Liver (tissue), 9 donors: ENCODE measurements around the gene BGN. TPM values are rescaled to one million over a fixed set of nuclear protein-coding genes. Genes with fewer than 3 reads are reported as not detected.

ENCODE experiments used
- DNase-seq: peaks from one replicate; pipeline ENCODE4 v3.0.0-alpha.2; 2017; ENCODE audit warnings: low spot score
- H3K27ac ChIP-seq, 2 donors: one replicate each; pipeline ENCODE4 v1.7.0; 2013; ENCODE audit warnings: inconsistent platforms in 2 of 2, low read length in 2 of 2, control low read depth in 1 of 2, low read depth in 1 of 2, mild to moderate bottlenecking in 1 of 2
- H3K27me3 ChIP-seq, 4 donors: one replicate each; pipeline versions ENCODE4 v1.6.1 to v1.7.0; 2013; ENCODE audit warnings: low read length in 3 of 4, inconsistent platforms in 1 of 4, mild to moderate bottlenecking in 1 of 4, moderate library complexity in 1 of 4; ENCODE audit not compliant: control insufficient read depth in 4 of 4, insufficient read depth in 4 of 4
- H3K36me3 ChIP-seq, 4 donors: one replicate each; pipeline versions ENCODE4 v1.6.1 to v1.7.0; 2013; ENCODE audit warnings: low read length in 3 of 4, mild to moderate bottlenecking in 3 of 4, low read depth in 1 of 4, moderate library complexity in 1 of 4; ENCODE audit not compliant: control insufficient read depth in 4 of 4, insufficient read depth in 3 of 4
- H3K4me1 ChIP-seq, 4 donors: one replicate each; pipeline versions ENCODE4 v1.6.1 to v1.7.0; 2013; ENCODE audit warnings: low read length in 3 of 4, mild to moderate bottlenecking in 3 of 4, moderate library complexity in 1 of 4; ENCODE audit not compliant: control insufficient read depth in 4 of 4, insufficient read depth in 4 of 4
- H3K4me3 ChIP-seq, 3 donors: one replicate each; pipeline versions ENCODE4 v1.6.1 to v1.7.0; 2013; ENCODE audit warnings: low read length in 3 of 3, control low read depth in 1 of 3, low read depth in 1 of 3, mild to moderate bottlenecking in 1 of 3
- H3K9ac ChIP-seq, 2 donors: one replicate each; pipeline ENCODE4 v1.7.0; 2013; ENCODE audit warnings: low read length in 2 of 2, mild to moderate bottlenecking in 2 of 2, moderate library complexity in 2 of 2, control low read depth in 1 of 2, low read depth in 1 of 2
- H3K9me3 ChIP-seq, 4 donors: one replicate each; pipeline versions ENCODE4 v1.6.1 to v1.7.0; 2013; ENCODE audit warnings: low read length in 3 of 4; ENCODE audit not compliant: control insufficient read depth in 4 of 4
- CTCF ChIP-seq: fragments of 150-350 bp; IDR thresholded peaks from 2 replicates; pipeline ENCODE4 v1.5.1; 2017; ENCODE audit warnings: improper control_type of control experiment, low read depth, low read length; ENCODE audit not compliant: missing input control
- EGR1 ChIP-seq, 2 donors: IDR thresholded peaks; 2 replicates each; pipeline ENCODE4 v1.6.1; 2016 to 2018; ENCODE audit warnings: antibody characterized with exemption in 2 of 2, low read depth in 2 of 2
- FOXA1 ChIP-seq: IDR thresholded peaks from 2 replicates; pipeline ENCODE4 v1.6.1; 2016; ENCODE audit warnings: antibody characterized with exemption
- FOXA2 ChIP-seq: IDR thresholded peaks from 2 replicates; pipeline ENCODE4 v1.6.1; 2016; ENCODE audit warnings: antibody characterized with exemption
- HNF4A ChIP-seq, 2 donors: conservative IDR thresholded peaks; 2 replicates each; pipeline ENCODE4 v1.6.1; 2016; ENCODE audit warnings: antibody characterized with exemption in 2 of 2, mild to moderate bottlenecking in 2 of 2
- MAX ChIP-seq: IDR thresholded peaks from 2 replicates; pipeline ENCODE4 v1.6.1; 2016; ENCODE audit warnings: antibody characterized with exemption
- NR2F2 ChIP-seq: IDR thresholded peaks from 2 replicates; pipeline ENCODE4 v1.6.1; 2016; ENCODE audit warnings: antibody characterized with exemption
- RAD21 ChIP-seq, 2 donors: IDR thresholded peaks; 2 replicates each; pipeline ENCODE4 v1.6.1; 2016; ENCODE audit warnings: antibody characterized with exemption in 2 of 2, mild to moderate bottlenecking in 2 of 2
- SP1 ChIP-seq: IDR thresholded peaks from 2 replicates; pipeline ENCODE4 v1.6.1; 2018; ENCODE audit warnings: antibody characterized with exemption, mild to moderate bottlenecking
- TAF1 ChIP-seq: conservative IDR thresholded peaks from 2 replicates; pipeline ENCODE4 v1.6.1; 2016; ENCODE audit warnings: antibody characterized with exemption, mild to moderate bottlenecking
- YY1 ChIP-seq: IDR thresholded peaks from 2 replicates; pipeline ENCODE4 v1.6.1; 2016; ENCODE audit warnings: antibody characterized with exemption, mild to moderate bottlenecking
- WGBS: extraction: QIAGEN DNeasy Blood & Tissue Kit; methylation state at CpG from one replicate; pipeline ENCODE4 v1.1.7; 2013; 5-methylcytosine and 5-hydroxymethylcytosine counted together
- polyA plus RNA-seq, 2 donors: library from polyadenylated mRNA; stranded (reverse) in 1 of 2; unstranded in 1 of 2; fragments of 200-250 nt in 1 of 2; fragments of >200 nt in 1 of 2; fragmentation: Nextera tagmentation in 1 of 2; extraction: Ambion mirVana in 1 of 2; gene quantifications; one replicate each; pipeline versions ENCODE4 v1.2.1 to v1.2.3, GENCODE V29; 2013 to 2015
- total RNA-seq, 2 donors: library from RNA; depleted of rRNA; stranded (reverse); fragments of >200 nt; gene quantifications; one replicate each; pipeline ENCODE4 v1.2.3, GENCODE V29; 2014
- TF ChIP-seq, protein P1 (sequence below): IDR thresholded peaks from 2 replicates; pipeline ENCODE4 v1.6.1; 2016; ENCODE audit warnings: antibody characterized with exemption, mild to moderate bottlenecking
- TF ChIP-seq, protein P2 (sequence below): IDR thresholded peaks from 2 replicates; pipeline ENCODE4 v1.6.1; 2016; ENCODE audit warnings: antibody characterized with exemption
- TF ChIP-seq, protein P3 (sequence below): IDR thresholded peaks from 2 replicates; pipeline ENCODE4 v1.6.1; 2016; ENCODE audit warnings: antibody characterized with exemption
- donor health status: healthy.
- donor health status: healthy.
- donor health status: healthy.
- donor health status: healthy.
- donor health status: healthy.

The BGN gene
- total and polyA plus RNA-seq, 4 donors, result 11.7 to 131 (median 44.8) TPM

- H3K9ac ChIP-seq, result no peak overlapping the region
- H3K4me3 ChIP-seq, result no peak overlapping the region
- H3K27me3 ChIP-seq, result no peaks in the 10 kb centered on the region
- H3K9me3 ChIP-seq, result no peaks in the 10 kb centered on the region
- peaks cover 0 to 6% (median 3%) of the 10 kb centered on the region in 4 donors for H3K4me1 ChIP-seq
- H3K27ac ChIP-seq, result no peak overlapping the region
- 85% methylated on average over 10 of the region's 10 CpGs for WGBS
- TF ChIP-seq YY1 (no peak), HNF4A (conservative IDR thresholded peaks at IDR 0.05) (no peak), MAX (no peak), RAD21 (IDR thresholded peaks at IDR 0.05) (no peak), SP1 (no peak), EGR1 (IDR thresholded peaks at IDR 0.05; ENCODE audit: low read depth in 2 of 2) (no peak)
- TF ChIP-seq, protein P1, sequence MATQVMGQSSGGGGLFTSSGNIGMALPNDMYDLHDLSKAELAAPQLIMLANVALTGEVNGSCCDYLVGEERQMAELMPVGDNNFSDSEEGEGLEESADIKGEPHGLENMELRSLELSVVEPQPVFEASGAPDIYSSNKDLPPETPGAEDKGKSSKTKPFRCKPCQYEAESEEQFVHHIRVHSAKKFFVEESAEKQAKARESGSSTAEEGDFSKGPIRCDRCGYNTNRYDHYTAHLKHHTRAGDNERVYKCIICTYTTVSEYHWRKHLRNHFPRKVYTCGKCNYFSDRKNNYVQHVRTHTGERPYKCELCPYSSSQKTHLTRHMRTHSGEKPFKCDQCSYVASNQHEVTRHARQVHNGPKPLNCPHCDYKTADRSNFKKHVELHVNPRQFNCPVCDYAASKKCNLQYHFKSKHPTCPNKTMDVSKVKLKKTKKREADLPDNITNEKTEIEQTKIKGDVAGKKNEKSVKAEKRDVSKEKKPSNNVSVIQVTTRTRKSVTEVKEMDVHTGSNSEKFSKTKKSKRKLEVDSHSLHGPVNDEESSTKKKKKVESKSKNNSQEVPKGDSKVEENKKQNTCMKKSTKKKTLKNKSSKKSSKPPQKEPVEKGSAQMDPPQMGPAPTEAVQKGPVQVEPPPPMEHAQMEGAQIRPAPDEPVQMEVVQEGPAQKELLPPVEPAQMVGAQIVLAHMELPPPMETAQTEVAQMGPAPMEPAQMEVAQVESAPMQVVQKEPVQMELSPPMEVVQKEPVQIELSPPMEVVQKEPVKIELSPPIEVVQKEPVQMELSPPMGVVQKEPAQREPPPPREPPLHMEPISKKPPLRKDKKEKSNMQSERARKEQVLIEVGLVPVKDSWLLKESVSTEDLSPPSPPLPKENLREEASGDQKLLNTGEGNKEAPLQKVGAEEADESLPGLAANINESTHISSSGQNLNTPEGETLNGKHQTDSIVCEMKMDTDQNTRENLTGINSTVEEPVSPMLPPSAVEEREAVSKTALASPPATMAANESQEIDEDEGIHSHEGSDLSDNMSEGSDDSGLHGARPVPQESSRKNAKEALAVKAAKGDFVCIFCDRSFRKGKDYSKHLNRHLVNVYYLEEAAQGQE, result no peak
- TF ChIP-seq, protein P2, sequence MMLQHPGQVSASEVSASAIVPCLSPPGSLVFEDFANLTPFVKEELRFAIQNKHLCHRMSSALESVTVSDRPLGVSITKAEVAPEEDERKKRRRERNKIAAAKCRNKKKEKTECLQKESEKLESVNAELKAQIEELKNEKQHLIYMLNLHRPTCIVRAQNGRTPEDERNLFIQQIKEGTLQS, result no peak
- TF ChIP-seq, protein P3, sequence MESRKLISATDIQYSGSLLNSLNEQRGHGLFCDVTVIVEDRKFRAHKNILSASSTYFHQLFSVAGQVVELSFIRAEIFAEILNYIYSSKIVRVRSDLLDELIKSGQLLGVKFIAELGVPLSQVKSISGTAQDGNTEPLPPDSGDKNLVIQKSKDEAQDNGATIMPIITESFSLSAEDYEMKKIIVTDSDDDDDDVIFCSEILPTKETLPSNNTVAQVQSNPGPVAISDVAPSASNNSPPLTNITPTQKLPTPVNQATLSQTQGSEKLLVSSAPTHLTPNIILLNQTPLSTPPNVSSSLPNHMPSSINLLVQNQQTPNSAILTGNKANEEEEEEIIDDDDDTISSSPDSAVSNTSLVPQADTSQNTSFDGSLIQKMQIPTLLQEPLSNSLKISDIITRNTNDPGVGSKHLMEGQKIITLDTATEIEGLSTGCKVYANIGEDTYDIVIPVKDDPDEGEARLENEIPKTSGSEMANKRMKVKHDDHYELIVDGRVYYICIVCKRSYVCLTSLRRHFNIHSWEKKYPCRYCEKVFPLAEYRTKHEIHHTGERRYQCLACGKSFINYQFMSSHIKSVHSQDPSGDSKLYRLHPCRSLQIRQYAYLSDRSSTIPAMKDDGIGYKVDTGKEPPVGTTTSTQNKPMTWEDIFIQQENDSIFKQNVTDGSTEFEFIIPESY, result no peak
- DNase-seq, result no peak
- H3K36me3 ChIP-seq, result no peaks in the 10 kb centered on the region
Observed at GRCh38 chrX:153491351-153491914, 3.3 kb upstream of the BGN start.

DNA sequence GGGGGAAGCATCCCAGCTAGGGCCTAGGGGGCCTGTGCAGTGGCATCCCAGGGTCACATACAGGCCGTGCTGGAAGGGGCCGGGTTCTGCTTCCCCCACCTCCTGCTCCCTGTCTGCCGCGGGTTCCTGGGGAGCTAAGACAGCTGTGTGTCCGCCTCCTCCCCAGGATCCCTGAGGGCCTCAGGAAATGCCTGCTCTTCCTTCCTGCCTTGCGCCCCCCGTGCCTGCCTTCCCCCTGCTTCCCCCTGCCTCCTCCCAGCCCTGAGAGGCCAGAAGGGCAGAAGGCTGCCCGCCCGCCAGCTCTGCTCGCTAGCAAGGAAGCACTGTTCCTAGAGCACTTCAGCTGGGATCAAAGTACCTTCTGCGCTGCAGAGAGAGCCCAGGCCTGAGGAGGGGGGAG is 2.9 kb upstream of the BGN start:
- Histone ChIP-seq H3K4me1 (peaks cover 0 to 6% (median 3%) of the 10 kb centered on the region in 4 donors), H3K27ac (peak overlapping the region in 1 of 2 donors; percentile 12), H3K36me3 (no peaks in the 10 kb centered on the region), H3K27me3 (no peaks in the 10 kb centered on the region), H3K4me3 (no peak overlapping the region), H3K9me3 (no peaks in the 10 kb centered on the region), H3K9ac (no peak overlapping the region)
- DNase-seq, result no peak
- TF ChIP-seq NR2F2 (peak; percentile 16), SP1 (no peak)
- WGBS, result 56% methylated on average over 11 of the region's 11 CpGs

- Histone ChIP-seq H3K4me3 (no peak overlapping the region), H3K27me3 (no peaks in the 10 kb centered on the region), H3K27ac (no peak overlapping the region), H3K36me3 (no peaks in the 10 kb centered on the region), H3K9ac (no peak overlapping the region), H3K4me1 (peaks cover 0 to 6% (median 3%) of the 10 kb centered on the region in 4 donors), H3K9me3 (no peaks in the 10 kb centered on the region)
- DNase-seq, result no peak
- WGBS, result 79% methylated on average over 12 of the region's 12 CpGs
- no peak for TF ChIP-seq FOXA1
- TF ChIP-seq, protein P1, result no peak
- no peak for TF ChIP-seq RAD21 (IDR thresholded peaks at IDR 0.05)
- no peak for TF ChIP-seq NR2F2
- no peak for TF ChIP-seq FOXA2
- no peak for TF ChIP-seq EGR1 (IDR thresholded peaks at IDR 0.05; ENCODE audit: low read depth in 2 of 2)
- TF ChIP-seq TAF1, result no peak
- no peak for TF ChIP-seq CTCF
- TF ChIP-seq SP1, result no peak
Observed at GRCh38 chrX:153492543-153492942, 2.2 kb upstream of the BGN start.
